ENCODE measurements around the gene CLRN1. TPM values are rescaled to one million over a fixed set of nuclear protein-coding genes. Genes with fewer than 3 reads are reported as not detected.

CLRN1 gene
- total RNA-seq, 3 donors from 2014 or later = not detected

- no peaks in the 10 kb centered on the region for H3K9me3 ChIP-seq
- no peak for DNase-seq
- no peak overlapping the region for H3K4me3 ChIP-seq
- no peaks in the 10 kb centered on the region for H3K4me1 ChIP-seq (ENCODE audit: low read depth)
- TF ChIP-seq, protein P1, sequence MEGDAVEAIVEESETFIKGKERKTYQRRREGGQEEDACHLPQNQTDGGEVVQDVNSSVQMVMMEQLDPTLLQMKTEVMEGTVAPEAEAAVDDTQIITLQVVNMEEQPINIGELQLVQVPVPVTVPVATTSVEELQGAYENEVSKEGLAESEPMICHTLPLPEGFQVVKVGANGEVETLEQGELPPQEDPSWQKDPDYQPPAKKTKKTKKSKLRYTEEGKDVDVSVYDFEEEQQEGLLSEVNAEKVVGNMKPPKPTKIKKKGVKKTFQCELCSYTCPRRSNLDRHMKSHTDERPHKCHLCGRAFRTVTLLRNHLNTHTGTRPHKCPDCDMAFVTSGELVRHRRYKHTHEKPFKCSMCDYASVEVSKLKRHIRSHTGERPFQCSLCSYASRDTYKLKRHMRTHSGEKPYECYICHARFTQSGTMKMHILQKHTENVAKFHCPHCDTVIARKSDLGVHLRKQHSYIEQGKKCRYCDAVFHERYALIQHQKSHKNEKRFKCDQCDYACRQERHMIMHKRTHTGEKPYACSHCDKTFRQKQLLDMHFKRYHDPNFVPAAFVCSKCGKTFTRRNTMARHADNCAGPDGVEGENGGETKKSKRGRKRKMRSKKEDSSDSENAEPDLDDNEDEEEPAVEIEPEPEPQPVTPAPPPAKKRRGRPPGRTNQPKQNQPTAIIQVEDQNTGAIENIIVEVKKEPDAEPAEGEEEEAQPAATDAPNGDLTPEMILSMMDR (IDR thresholded peaks at IDR 0.05) = no peak
- intact Hi-C loops (cut with DNase I, micrococcal nuclease) = no loop called here
- no peaks in the 10 kb centered on the region for H3K36me3 ChIP-seq (ENCODE audit: low read depth)
- no peak for ATAC-seq
Measured at GRCh38 chr3:151012753-151013152, 40.2 kb upstream of the CLRN1 start.

GRCh38 chr3:151011427-151011826 lies 38.9 kb upstream of the CLRN1 start:
- Histone ChIP-seq H3K4me1 (ENCODE audit: low read depth) (no peaks in the 10 kb centered on the region), H3K4me3 (no peak overlapping the region), H3K36me3 (ENCODE audit: low read depth) (no peaks in the 10 kb centered on the region), H3K9me3 (no peaks in the 10 kb centered on the region)
- no peak for DNase-seq
- ATAC-seq = no peak
- intact Hi-C loops (cut with DNase I, micrococcal nuclease) = no loop called here
- TF ChIP-seq, protein P1 (IDR thresholded peaks at IDR 0.05) = no peak

DNA sequence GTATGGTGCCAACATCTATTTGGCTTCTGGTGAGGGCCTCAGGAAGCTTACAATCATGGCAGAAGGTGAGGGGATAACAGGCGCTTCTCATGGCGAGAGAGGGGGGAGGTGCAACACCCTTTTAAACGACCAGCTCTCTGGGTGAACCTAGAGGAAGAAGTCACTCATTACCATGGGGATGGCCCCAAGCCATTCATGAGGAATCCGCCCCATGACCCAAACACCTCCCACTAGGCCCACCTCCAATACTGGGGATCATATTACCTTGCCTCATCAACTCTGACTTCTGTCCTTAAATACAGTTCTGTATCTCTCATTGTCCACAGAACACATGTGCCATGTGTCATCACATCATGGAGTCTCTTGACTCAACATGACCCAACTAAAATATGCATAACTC lies 37.5 kb upstream of the CLRN1 start:
- Histone ChIP-seq H3K36me3 (ENCODE audit: low read depth) (no peaks in the 10 kb centered on the region), H3K4me1 (ENCODE audit: low read depth) (no peaks in the 10 kb centered on the region), H3K4me3 (no peak overlapping the region), H3K9me3 (no peaks in the 10 kb centered on the region)
- no peak for ATAC-seq
- intact Hi-C loops (cut with DNase I, micrococcal nuclease) = no loop called here
- TF ChIP-seq, protein P1 (IDR thresholded peaks at IDR 0.05) = no peak
- no peak for DNase-seq

GRCh38 chr3:151009430-151009829 lies 36.9 kb upstream of the CLRN1 start:
- TF ChIP-seq, protein P1 (IDR thresholded peaks at IDR 0.05) = no peak
- intact Hi-C loops (cut with DNase I, micrococcal nuclease) = no loop called here
- DNase-seq (no peak), ATAC-seq (no peak)
- Histone ChIP-seq H3K4me3 (no peak overlapping the region), H3K4me1 (ENCODE audit: low read depth) (no peaks in the 10 kb centered on the region), H3K9me3 (no peaks in the 10 kb centered on the region), H3K36me3 (ENCODE audit: low read depth) (no peaks in the 10 kb centered on the region)

GRCh38 chr3:151008699-151009098 lies 36.2 kb upstream of the CLRN1 start:
- no peak overlapping the region for H3K4me3 ChIP-seq
- H3K36me3 ChIP-seq (ENCODE audit: low read depth) = no peaks in the 10 kb centered on the region
- no peaks in the 10 kb centered on the region for H3K4me1 ChIP-seq (ENCODE audit: low read depth)
- H3K9me3 ChIP-seq = no peaks in the 10 kb centered on the region
- intact Hi-C loops (cut with DNase I, micrococcal nuclease) = no loop called here
- TF ChIP-seq, protein P1 (IDR thresholded peaks at IDR 0.05) = no peak
- ATAC-seq (no peak), DNase-seq (no peak)

GRCh38 chr3:151003768-151004134 lies 31.2 kb upstream of the CLRN1 start:
- no peaks in the 10 kb centered on the region for H3K4me1 ChIP-seq (ENCODE audit: low read depth)
- ATAC-seq (no peak), DNase-seq (no peak)
- no peaks in the 10 kb centered on the region for H3K36me3 ChIP-seq (ENCODE audit: low read depth)
- H3K4me3 ChIP-seq = no peak overlapping the region
- H3K9me3 ChIP-seq = no peaks in the 10 kb centered on the region
- TF ChIP-seq, protein P1 (IDR thresholded peaks at IDR 0.05) = no peak
- intact Hi-C loops (cut with DNase I, micrococcal nuclease) = no loop called here

Data from mucosa of descending colon (tissue), 3 donors.